Endothelial cell (in vitro differentiated cells): ENCODE results near the gene VRK1. TPM values are rescaled to one million over a fixed set of nuclear protein-coding genes. Genes with fewer than 3 reads are reported as not detected.

Experiments used
- DNase-seq: peaks from one replicate; pipeline ENCODE4 v3.0.0; 2021; ENCODE audit warnings: low spot score
- H3K27ac Mint-ChIP-seq: one replicate; pipeline ENCODE4 v1.8.0; 2021; ENCODE audit warnings: mixed read lengths, inconsistent platforms; ENCODE audit not compliant: unreplicated experiment
- H3K27me3 Mint-ChIP-seq: one replicate; pipeline ENCODE4 v1.8.0; 2021; ENCODE audit warnings: mild to moderate bottlenecking, moderate library complexity, mixed read lengths, inconsistent platforms; ENCODE audit not compliant: unreplicated experiment
- H3K36me3 Mint-ChIP-seq: one replicate; pipeline ENCODE4 v1.8.0; 2021; ENCODE audit warnings: mild to moderate bottlenecking, low read depth, mixed read lengths, inconsistent platforms; ENCODE audit not compliant: unreplicated experiment
- H3K4me1 Mint-ChIP-seq: one replicate; pipeline ENCODE4 v1.8.0; 2021; ENCODE audit warnings: mild to moderate bottlenecking, mixed read lengths, inconsistent platforms; ENCODE audit not compliant: unreplicated experiment
- H3K4me3 Mint-ChIP-seq: one replicate; pipeline ENCODE4 v1.8.0; 2021; ENCODE audit warnings: mild to moderate bottlenecking, mixed read lengths, inconsistent platforms; ENCODE audit not compliant: unreplicated experiment
- H3K9me3 Mint-ChIP-seq: one replicate; pipeline ENCODE4 v1.8.0; 2021; ENCODE audit warnings: mixed read lengths, inconsistent platforms; ENCODE audit not compliant: unreplicated experiment
- CTCF ChIP-seq: fragments of 200-600 bp; sonication (generic); IDR thresholded peaks from one replicate; pipeline ENCODE4 v1.5.0; 2021; ENCODE audit warnings: antibody characterized with exemption; ENCODE audit not compliant: unreplicated experiment
- total RNA-seq: library from RNA; stranded (reverse); fragmentation: NEBNext Ultra II Directional; extraction: Animal tissue kit (Norgen Biotek cat#: 25700); gene quantifications from one replicate; pipeline ENCODE4 v1.2.1, GENCODE V29; 2021; ENCODE audit not compliant: unreplicated experiment

VRK1 gene
- total RNA-seq, 1 donor from 2014 or later: 32.0 TPM

GRCh38 chr14:96817750-96818666, 20.8 kb downstream of the VRK1 start:
- no peak for TF ChIP-seq CTCF
- H3K9me3 Mint-ChIP-seq: no peaks in the 10 kb centered on the region

GRCh38 chr14:96821501-96821900, 24.3 kb downstream of the VRK1 start:
- H3K4me3 Mint-ChIP-seq: no peak overlapping the region
- peaks cover 3% of the 10 kb centered on the region for H3K27me3 Mint-ChIP-seq
- H3K27ac Mint-ChIP-seq: no peak overlapping the region
- H3K9me3 Mint-ChIP-seq: no peaks in the 10 kb centered on the region
- DNase-seq: no peak
- no peak for TF ChIP-seq CTCF
- H3K4me1 Mint-ChIP-seq: peaks cover 4% of the 10 kb centered on the region
- no peaks in the 10 kb centered on the region for H3K36me3 Mint-ChIP-seq

More at GRCh38 chr14:96817750-96818666, 20.8 kb downstream of the VRK1 start:
- Mint-ChIP-seq H3K27ac (no peak overlapping the region), H3K27me3 (peaks cover 3% of the 10 kb centered on the region), H3K36me3 (no peaks in the 10 kb centered on the region), H3K4me3 (no peak overlapping the region), H3K4me1 (peaks cover 7% of the 10 kb centered on the region)
- no peak for DNase-seq

GRCh38 chr14:96823652-96824051, 26.5 kb downstream of the VRK1 start:
- Mint-ChIP-seq H3K36me3 (no peaks in the 10 kb centered on the region), H3K27ac (no peak overlapping the region), H3K4me3 (no peak overlapping the region), H3K4me1 (peaks cover 2% of the 10 kb centered on the region), H3K9me3 (no peaks in the 10 kb centered on the region), H3K27me3 (peaks cover 3% of the 10 kb centered on the region)
- no peak for TF ChIP-seq CTCF
- no peak for DNase-seq

GRCh38 chr14:96824283-96824682, 27.1 kb downstream of the VRK1 start:
- H3K27me3 Mint-ChIP-seq: peaks cover 3% of the 10 kb centered on the region
- no peak for TF ChIP-seq CTCF
- H3K4me1 Mint-ChIP-seq: peaks cover 2% of the 10 kb centered on the region
- no peak overlapping the region for H3K4me3 Mint-ChIP-seq
- no peak overlapping the region for H3K27ac Mint-ChIP-seq
- no peak for DNase-seq
- H3K9me3 Mint-ChIP-seq: no peaks in the 10 kb centered on the region
- H3K36me3 Mint-ChIP-seq: no peaks in the 10 kb centered on the region

- H3K4me3 Mint-ChIP-seq: no peak overlapping the region
- no peaks in the 10 kb centered on the region for H3K36me3 Mint-ChIP-seq
- H3K27me3 Mint-ChIP-seq: no peaks in the 10 kb centered on the region
- H3K4me1 Mint-ChIP-seq: no peaks in the 10 kb centered on the region
- no peaks in the 10 kb centered on the region for H3K9me3 Mint-ChIP-seq
- no peak for TF ChIP-seq CTCF
- no peak for DNase-seq
- no peak overlapping the region for H3K27ac Mint-ChIP-seq
Measured at GRCh38 chr14:96826818-96827217, 29.6 kb downstream of the VRK1 start.
